PC-9 (cell line): ENCODE measurements around the gene TBC1D22A. TPM values are rescaled to one million over a fixed set of nuclear protein-coding genes. Genes with fewer than 3 reads are reported as not detected.

ENCODE experiments used
- BruUV-seq: library from RNA; stranded (reverse); fragments of 400-500 nt; replicated peaks from 2 replicates; lab custom pipeline; 2021; lab: Mats Ljungman, UMichigan
- CTCF ChIA-PET: fragments of 300-600 bp; sonication (Branson Sonifier 250); formaldehyde crosslinking; loops from one replicate; lab custom pipeline; 2022; ENCODE audit warnings: antibody characterized with exemption; lab: Charles Lee
- POLR2A ChIA-PET: fragments of 300-600 bp; sonication (Branson Sonifier 250); formaldehyde crosslinking; loops from one replicate; lab custom pipeline; 2022; ENCODE audit warnings: antibody characterized with exemption; ENCODE audit not compliant: unreplicated experiment; lab: Charles Lee
- DNase-seq, 2 experiments: peaks; one replicate each; pipeline versions ENCODE4 v3.0.0 to v3.0.0-alpha.2; 2015 to 2022; ENCODE audit warnings: mixed read lengths in 1 of 2
- H2AFZ ChIP-seq: fragments of 200-600 bp; sonication (generic); 2 replicates; pipeline ENCODE4 v1.8.1; 2017; ENCODE audit warnings: antibody characterized with exemption
- H3F3A ChIP-seq: fragments of 200-600 bp; sonication (generic); 2 replicates; pipeline ENCODE4 v1.8.1; 2017; ENCODE audit warnings: antibody characterized with exemption, mild to moderate bottlenecking, low read depth; ENCODE audit not compliant: insufficient read depth
- H3K27ac ChIP-seq: fragments of 200-600 bp; sonication (generic); 2 replicates; pipeline ENCODE4 v1.6.1; 2016; ENCODE audit warnings: mixed run types
- H3K27me3 ChIP-seq: fragments of 200-600 bp; sonication (generic); 2 replicates; pipeline ENCODE4 v1.6.1; 2016; ENCODE audit warnings: low read depth, mixed run types; ENCODE audit not compliant: insufficient read depth
- H3K36me3 ChIP-seq: fragments of 200-600 bp; sonication (generic); 2 replicates; pipeline ENCODE4 v1.6.1; 2016; ENCODE audit warnings: low read depth, mixed run types
- H3K4me1 ChIP-seq: fragments of 200-600 bp; sonication (generic); replicated peaks from 2 replicates; pipeline ENCODE4 v1.6.1; 2016; ENCODE audit warnings: mixed run types; ENCODE audit not compliant: insufficient read depth
- H3K4me2 ChIP-seq: fragments of 200-600 bp; sonication (generic); 2 replicates; pipeline ENCODE4 v1.6.1; 2017; ENCODE audit warnings: mixed run types
- H3K4me3 ChIP-seq: fragments of 200-600 bp; sonication (generic); 2 replicates; pipeline ENCODE4 v1.6.1; 2016; ENCODE audit warnings: mixed run types
- H3K79me2 ChIP-seq: fragments of 200-600 bp; sonication (generic); 2 replicates; pipeline ENCODE4 v1.6.1; 2017; ENCODE audit warnings: low read depth, mixed run types
- H3K9me2 ChIP-seq: fragments of 200-600 bp; sonication (generic); 2 replicates; pipeline ENCODE4 v1.8.1; 2017; ENCODE audit warnings: mild to moderate bottlenecking; ENCODE audit not compliant: insufficient read depth
- H3K9me3 ChIP-seq: fragments of 200-600 bp; sonication (generic); 2 replicates; pipeline ENCODE4 v1.8.1; 2016; ENCODE audit warnings: low read depth; ENCODE audit not compliant: insufficient read depth
- H4K20me1 ChIP-seq: fragments of 200-600 bp; sonication (generic); 2 replicates; pipeline ENCODE4 v1.8.1; 2017; ENCODE audit not compliant: insufficient read depth
- EZH2 ChIP-seq: fragments of 200-600 bp; sonication (generic); IDR thresholded peaks from 2 replicates; pipeline ENCODE4 v1.8.0; 2017; ENCODE audit warnings: antibody characterized with exemption, low read depth
- intact Hi-C: fragments of 100-400 bp; cut with micrococcal nuclease; formaldehyde crosslinking; loops from one replicate; pipeline ENCODE4 v1.10.0; 2022; ENCODE audit not compliant: unreplicated experiment
- total RNA-seq: library from RNA; stranded (reverse); gene quantifications from 2 replicates; pipeline ENCODE4 v1.2.3, GENCODE V29; 2021
- TF ChIP-seq, protein P1 (sequence below): fragments of 200-600 bp; sonication (generic); conservative IDR thresholded peaks from 2 replicates; pipeline ENCODE4 v1.6.1; 2017; ENCODE audit warnings: mixed run types, antibody characterized with exemption, mild to moderate bottlenecking, moderate library complexity

Gene TBC1D22A
- total RNA-seq, 1 experiment from 2014 or later, result 40.3 TPM

DNA sequence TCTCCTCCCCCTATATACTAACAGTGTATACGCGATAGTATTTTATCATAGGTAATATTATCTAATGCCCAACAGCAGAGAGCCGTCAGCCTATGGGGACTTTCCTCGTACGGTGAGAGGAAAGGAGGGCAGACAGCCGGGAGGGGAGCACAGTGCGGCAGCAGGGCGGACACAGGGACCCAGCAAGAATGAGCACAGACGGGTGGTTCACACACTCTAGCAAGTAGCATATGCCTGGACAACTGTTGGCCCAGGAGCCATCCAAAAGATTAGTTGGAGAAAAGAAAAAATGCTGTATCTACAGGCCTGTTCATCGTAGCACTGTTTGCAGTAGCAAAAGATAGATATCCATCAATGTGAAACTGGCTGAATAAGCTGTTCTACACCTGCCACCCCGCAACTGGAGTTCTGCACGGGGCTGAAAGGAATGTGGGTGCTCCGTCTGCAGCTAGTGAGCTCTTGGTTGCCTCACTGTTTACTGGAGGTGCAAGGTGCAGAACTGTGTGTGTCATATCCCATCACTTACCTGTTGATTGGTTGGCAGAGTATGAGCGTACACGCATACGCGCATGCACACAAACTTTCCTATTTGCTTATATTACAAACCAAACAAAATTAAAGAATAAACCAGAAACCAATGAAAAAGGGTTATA is 324.3 kb downstream of the TBC1D22A start:
- peaks cover 4% of the 10 kb centered on the region; the same call in 1 of the 2 replicates for H3F3A ChIP-seq
- peaks cover 4% of the 10 kb centered on the region; the same call in 1 of the 2 replicates for H4K20me1 ChIP-seq
- intact Hi-C loops, result no loop called here
- no peaks in the 10 kb centered on the region for H3K27me3 ChIP-seq
- no peak overlapping the region for H3K4me3 ChIP-seq
- H3K36me3 ChIP-seq, result no peaks in the 10 kb centered on the region
- H3K9me2 ChIP-seq, result no peaks in the 10 kb centered on the region
- no peak overlapping the region for H3K27ac ChIP-seq
- no peaks in the 10 kb centered on the region for H3K9me3 ChIP-seq
- TF ChIP-seq, protein P1, sequence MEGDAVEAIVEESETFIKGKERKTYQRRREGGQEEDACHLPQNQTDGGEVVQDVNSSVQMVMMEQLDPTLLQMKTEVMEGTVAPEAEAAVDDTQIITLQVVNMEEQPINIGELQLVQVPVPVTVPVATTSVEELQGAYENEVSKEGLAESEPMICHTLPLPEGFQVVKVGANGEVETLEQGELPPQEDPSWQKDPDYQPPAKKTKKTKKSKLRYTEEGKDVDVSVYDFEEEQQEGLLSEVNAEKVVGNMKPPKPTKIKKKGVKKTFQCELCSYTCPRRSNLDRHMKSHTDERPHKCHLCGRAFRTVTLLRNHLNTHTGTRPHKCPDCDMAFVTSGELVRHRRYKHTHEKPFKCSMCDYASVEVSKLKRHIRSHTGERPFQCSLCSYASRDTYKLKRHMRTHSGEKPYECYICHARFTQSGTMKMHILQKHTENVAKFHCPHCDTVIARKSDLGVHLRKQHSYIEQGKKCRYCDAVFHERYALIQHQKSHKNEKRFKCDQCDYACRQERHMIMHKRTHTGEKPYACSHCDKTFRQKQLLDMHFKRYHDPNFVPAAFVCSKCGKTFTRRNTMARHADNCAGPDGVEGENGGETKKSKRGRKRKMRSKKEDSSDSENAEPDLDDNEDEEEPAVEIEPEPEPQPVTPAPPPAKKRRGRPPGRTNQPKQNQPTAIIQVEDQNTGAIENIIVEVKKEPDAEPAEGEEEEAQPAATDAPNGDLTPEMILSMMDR, result no peak
- TF ChIP-seq EZH2, result no peak
- H3K4me1 ChIP-seq, result no peaks in the 10 kb centered on the region
- no peak for DNase-seq
- ChIA-PET CTCF (no interaction called here), POLR2A (no interaction called here)
- no peak overlapping the region for H2AFZ ChIP-seq
- H3K4me2 ChIP-seq, result no peak overlapping the region
- H3K79me2 ChIP-seq, result no peaks in the 10 kb centered on the region
- no TSS peak for BruUV-seq

DNA sequence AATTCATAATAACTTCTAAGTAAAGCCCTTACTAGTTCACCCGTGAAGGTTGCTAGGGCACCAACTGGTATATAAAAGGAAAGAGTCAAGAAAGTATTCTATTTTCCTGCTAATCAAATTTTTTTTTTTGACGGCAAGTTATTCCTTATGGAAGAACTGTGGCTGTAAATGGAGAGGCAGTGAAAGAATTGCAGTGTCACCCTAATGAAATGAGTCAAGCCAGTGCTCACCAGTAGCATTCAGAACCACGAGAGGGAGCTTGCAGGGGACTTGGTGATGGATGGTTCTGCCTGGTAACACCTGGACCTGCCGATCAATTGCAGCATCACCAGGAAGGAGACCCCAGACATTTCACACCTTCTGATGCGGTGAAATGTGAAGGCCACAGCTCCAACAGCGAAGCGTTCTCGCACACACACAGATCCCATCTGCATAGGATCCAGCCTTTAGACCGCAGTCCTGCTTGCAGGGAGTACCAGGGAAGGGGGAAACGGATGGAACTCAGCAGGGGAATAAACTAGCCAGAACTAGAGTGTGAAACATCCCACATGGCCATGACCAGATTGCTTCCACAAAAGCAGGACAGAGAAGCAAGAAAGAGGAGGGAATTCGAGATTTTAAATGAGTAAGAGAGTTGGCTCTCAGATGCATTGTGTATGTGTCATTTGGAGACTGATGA is 326.2 kb downstream of the TBC1D22A start:
- peaks cover 4% of the 10 kb centered on the region; the same call in 1 of the 2 replicates for H4K20me1 ChIP-seq
- H3K9me3 ChIP-seq, result no peaks in the 10 kb centered on the region
- H3K27me3 ChIP-seq, result no peaks in the 10 kb centered on the region
- ChIA-PET POLR2A (no interaction called here), CTCF (no interaction called here)
- BruUV-seq, result no TSS peak
- no peak overlapping the region for H2AFZ ChIP-seq
- H3K79me2 ChIP-seq, result no peaks in the 10 kb centered on the region
- H3K4me3 ChIP-seq, result no peak overlapping the region
- no peaks in the 10 kb centered on the region; the same call in 1 of the 2 replicates for H3K4me1 ChIP-seq
- no peaks in the 10 kb centered on the region for H3K9me2 ChIP-seq
- DNase-seq, result no peak
- H3F3A ChIP-seq, result peaks cover 4% of the 10 kb centered on the region; the same call in 1 of the 2 replicates
- no peaks in the 10 kb centered on the region for H3K36me3 ChIP-seq
- TF ChIP-seq EZH2, result no peak
- TF ChIP-seq, protein P1, result no peak
- no peak overlapping the region for H3K27ac ChIP-seq
- intact Hi-C loops, result no loop called here
- no peak overlapping the region for H3K4me2 ChIP-seq

DNA sequence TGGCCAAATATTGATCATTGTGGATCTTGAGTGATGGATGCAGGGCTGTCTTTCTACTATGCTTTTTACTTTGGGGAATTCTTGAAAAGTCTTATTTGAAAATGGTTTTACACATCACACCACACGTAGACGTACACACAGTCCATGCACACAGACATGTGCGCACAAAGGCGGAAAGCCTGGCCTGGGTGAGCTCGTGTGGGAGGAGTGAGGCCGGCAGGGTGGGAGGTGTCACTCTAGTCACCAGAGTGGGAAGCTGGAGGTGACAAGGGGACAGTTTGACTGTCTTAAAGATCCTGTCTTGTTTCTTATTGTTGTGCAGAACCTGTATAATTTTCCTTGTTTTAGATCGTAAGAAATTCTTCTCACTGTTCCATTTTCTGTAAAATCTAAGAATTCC is 326.9 kb downstream of the TBC1D22A start:
- ChIA-PET POLR2A (no interaction called here), CTCF (no interaction called here)
- no peak overlapping the region for H3K27ac ChIP-seq
- no peak for DNase-seq
- no peaks in the 10 kb centered on the region; the same call in 1 of the 2 replicates for H3K4me1 ChIP-seq
- no TSS peak for BruUV-seq
- no peaks in the 10 kb centered on the region for H3K9me2 ChIP-seq
- intact Hi-C loops, result no loop called here
- H3K9me3 ChIP-seq, result no peaks in the 10 kb centered on the region
- TF ChIP-seq, protein P1, result no peak
- no peak for TF ChIP-seq EZH2
- no peak overlapping the region for H2AFZ ChIP-seq
- H3K27me3 ChIP-seq, result no peaks in the 10 kb centered on the region
- no peaks in the 10 kb centered on the region for H3K79me2 ChIP-seq
- no peaks in the 10 kb centered on the region for H3K36me3 ChIP-seq
- H3F3A ChIP-seq, result peaks cover 4% of the 10 kb centered on the region; the same call in 1 of the 2 replicates
- peaks cover 4% of the 10 kb centered on the region for H4K20me1 ChIP-seq
- H3K4me2 ChIP-seq, result no peak overlapping the region
- no peak overlapping the region for H3K4me3 ChIP-seq
